Heart left ventricle (tissue), 13 donors: ENCODE data around the gene PRPSAP2.

Experiments
- POLR2A ChIP-seq, 2 donors: fragments of 450-650 bp; IDR thresholded peaks; one replicate each; pipeline ENCODE4 v1.6.1; 2017; ENCODE audit warnings: antibody characterized with exemption in 2 of 2, mild to moderate bottlenecking in 2 of 2, moderate library complexity in 2 of 2
- TF ChIP-seq, protein P1 (sequence below), 12 donors: fragments of 200-600 bp; sonication (generic) in 4 of 12; IDR thresholded peaks; one replicate each; pipeline versions ENCODE4 v1.5.0 to v1.8.0; 2018 to 2022; ENCODE audit warnings: antibody characterized with exemption in 12 of 12, mild to moderate bottlenecking in 5 of 12
- donor health status: ischemic (EF 13 %, LVEDD 7.1; RV severe dilation, severe dysfunction).
- donor health status: DM: no; HTN: yes; CAD: no.
- donor health status: DM: no; HTN: no; CAD: no.
- donor health status: ischemic (EF 25% LVEDD 6.9; RV normal size, moderate dysfunction).
- donor health status: ischemic (EF 25% LVEDD 5.7; RV mildly dilated, moderate dysfunction).
- donor health status: ischemic (EF 35%, LVEDD 5.7; RV mildly dilated, moderate dysfunction).
- donor health status: nonischemic (EF 11% LVEDD 7.7; RV severe dilation, severe dysfunction).
- donor health status: DM: yes; HTN: yes; CAD: no.
- donor health status: PGD.
- donor health status: ischemic (EF 29% LVEDD 5.4; RV normal size, mild dysfunction).
- donor health status: nonischemic (EF 23%, LVEDD 6.1; RV moderate dilation, normal function).

DNA sequence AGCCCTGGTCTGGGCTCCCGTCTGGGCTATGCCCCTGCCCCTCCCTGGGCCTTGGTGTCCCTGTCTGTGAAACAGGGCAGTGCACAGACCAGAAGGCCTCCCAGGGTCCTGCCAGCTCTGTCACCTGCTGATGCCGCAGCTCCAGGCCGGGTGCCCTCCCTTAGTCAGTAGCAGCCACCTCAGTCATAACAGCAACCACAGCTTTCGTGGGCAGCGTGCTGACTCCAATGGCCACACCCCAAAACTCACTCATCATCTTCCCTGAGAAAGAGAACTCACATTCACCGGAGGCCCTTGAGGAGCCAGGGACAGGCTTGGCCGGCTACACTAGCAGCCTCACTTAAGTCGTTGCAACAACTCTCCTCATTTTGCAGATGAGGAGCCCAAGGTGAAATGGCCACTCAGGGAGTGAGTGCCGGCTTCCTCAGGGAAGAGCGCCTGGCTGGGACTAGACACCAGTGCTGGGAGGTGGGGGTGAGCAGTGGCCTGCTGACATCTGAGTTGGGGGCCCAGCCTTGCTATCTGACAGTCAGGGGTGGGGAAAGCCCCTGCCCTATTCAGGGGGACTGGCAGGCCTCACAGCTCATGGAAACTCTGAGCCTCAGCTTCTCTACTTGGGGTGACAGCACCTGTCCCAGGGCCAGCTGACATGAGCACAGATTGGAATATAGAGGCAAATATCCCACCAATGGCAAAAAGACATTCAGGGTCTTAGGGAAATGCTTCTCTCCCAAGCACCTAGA, 116.6 kb downstream of the PRPSAP2 start:
- no peak for TF ChIP-seq POLR2A (IDR thresholded peaks at IDR 0.05)
- TF ChIP-seq, protein P1, sequence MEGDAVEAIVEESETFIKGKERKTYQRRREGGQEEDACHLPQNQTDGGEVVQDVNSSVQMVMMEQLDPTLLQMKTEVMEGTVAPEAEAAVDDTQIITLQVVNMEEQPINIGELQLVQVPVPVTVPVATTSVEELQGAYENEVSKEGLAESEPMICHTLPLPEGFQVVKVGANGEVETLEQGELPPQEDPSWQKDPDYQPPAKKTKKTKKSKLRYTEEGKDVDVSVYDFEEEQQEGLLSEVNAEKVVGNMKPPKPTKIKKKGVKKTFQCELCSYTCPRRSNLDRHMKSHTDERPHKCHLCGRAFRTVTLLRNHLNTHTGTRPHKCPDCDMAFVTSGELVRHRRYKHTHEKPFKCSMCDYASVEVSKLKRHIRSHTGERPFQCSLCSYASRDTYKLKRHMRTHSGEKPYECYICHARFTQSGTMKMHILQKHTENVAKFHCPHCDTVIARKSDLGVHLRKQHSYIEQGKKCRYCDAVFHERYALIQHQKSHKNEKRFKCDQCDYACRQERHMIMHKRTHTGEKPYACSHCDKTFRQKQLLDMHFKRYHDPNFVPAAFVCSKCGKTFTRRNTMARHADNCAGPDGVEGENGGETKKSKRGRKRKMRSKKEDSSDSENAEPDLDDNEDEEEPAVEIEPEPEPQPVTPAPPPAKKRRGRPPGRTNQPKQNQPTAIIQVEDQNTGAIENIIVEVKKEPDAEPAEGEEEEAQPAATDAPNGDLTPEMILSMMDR (IDR thresholded peaks at IDR 0.05): no peak
